GM19324 (cell line): Measurements from ENCODE around the gene CERKL.

ENCODE experiments used
- ATAC-seq: cut with Tn5 transposase; IDR thresholded peaks from one replicate; pipeline ENCODE4 v1.9.1; 2021; ENCODE audit warnings: mild to moderate bottlenecking, moderate library complexity; ENCODE audit not compliant: unreplicated experiment, low FRiP score

Gene CERKL

GRCh38 chr2:181578829-181579228 lies 78.1 kb downstream of the CERKL start:
- ATAC-seq = no peak

- ATAC-seq = no peak
Measured at GRCh38 chr2:181576431-181576830, 80.5 kb downstream of the CERKL start.

- no peak for ATAC-seq
Measured at GRCh38 chr2:181575650-181576025, 81.3 kb downstream of the CERKL start.

GRCh38 chr2:181575024-181575649 lies 81.8 kb downstream of the CERKL start:
- ATAC-seq = no peak

- ATAC-seq = no peak
Measured at GRCh38 chr2:181574321-181574720, 82.6 kb downstream of the CERKL start.

GRCh38 chr2:181573140-181573736 lies 83.7 kb downstream of the CERKL start:
- no peak for ATAC-seq

GRCh38 chr2:181570833-181571661 lies 85.9 kb downstream of the CERKL start:
- ATAC-seq = no peak

- no peak for ATAC-seq
Measured at GRCh38 chr2:181570059-181570458, 86.8 kb downstream of the CERKL start.

GRCh38 chr2:181566334-181567032 lies 90.4 kb downstream of the CERKL start:
- no peak for ATAC-seq

- no peak for ATAC-seq
Measured at GRCh38 chr2:181563101-181563692, 93.7 kb downstream of the CERKL start.

- no peak for ATAC-seq
Measured at GRCh38 chr2:181558371-181558770, 98.5 kb downstream of the CERKL start.

GRCh38 chr2:181554061-181554830 lies 102.7 kb downstream of the CERKL start:
- ATAC-seq = no peak

- no peak for ATAC-seq
Measured at GRCh38 chr2:181553244-181553643, 103.7 kb downstream of the CERKL start.

- no peak for ATAC-seq
Measured at GRCh38 chr2:181552808-181553207, 104.1 kb downstream of the CERKL start.

- no peak for ATAC-seq
Measured at GRCh38 chr2:181546086-181546485, 110.8 kb downstream of the CERKL start.

- ATAC-seq = no peak
Measured at GRCh38 chr2:181542170-181542569, 114.7 kb downstream of the CERKL start.

- ATAC-seq = no peak
Measured at GRCh38 chr2:181540421-181540820, 116.5 kb downstream of the CERKL start.

- no peak for ATAC-seq
Measured at GRCh38 chr2:181536730-181537129, 120.2 kb downstream of the CERKL start.

GRCh38 chr2:181528441-181528840 lies 128.5 kb downstream of the CERKL start:
- ATAC-seq = no peak

GRCh38 chr2:181527058-181527457 lies 129.8 kb downstream of the CERKL start:
- ATAC-seq = no peak
